Spinal cord (tissue), 10 donors: ENCODE data around the gene AXDND1. TPM values are rescaled to one million over a fixed set of nuclear protein-coding genes. Genes with fewer than 3 reads are reported as not detected.
"Not testable (repeated sequence)": the region's sequence is repeated elsewhere in the genome, so short reads cannot be mapped to it uniquely, and the experiment has no call there.

Source experiments
- DNase-seq, 6 donors: peaks; one replicate each; pipeline versions ENCODE4 v3.0.0 to v3.0.0-alpha.2; 2013 to 2015; ENCODE audit warnings: low spot score in 6 of 6, low read depth in 4 of 6
- H3K27ac ChIP-seq: one replicate; pipeline ENCODE4 v1.5.1; 2013; ENCODE audit warnings: low read depth, low read length, control low read depth
- H3K27me3 ChIP-seq: one replicate; pipeline ENCODE4 v1.6.1; 2013; ENCODE audit warnings: low read length; ENCODE audit not compliant: control insufficient read depth, insufficient read depth
- H3K36me3 ChIP-seq: one replicate; pipeline ENCODE4 v1.6.1; 2013; ENCODE audit warnings: low read length; ENCODE audit not compliant: control insufficient read depth, insufficient read depth
- H3K4me1 ChIP-seq: one replicate; pipeline ENCODE4 v1.6.1; 2013; ENCODE audit warnings: low read length; ENCODE audit not compliant: control insufficient read depth, insufficient read depth
- H3K4me3 ChIP-seq: one replicate; pipeline ENCODE4 v1.5.1; 2013; ENCODE audit warnings: low read depth, low read length, control low read depth
- H3K9me3 ChIP-seq: one replicate; pipeline ENCODE4 v1.6.1; 2013; ENCODE audit warnings: low read length; ENCODE audit not compliant: control insufficient read depth, insufficient read depth
- WGBS: methylation state at CpG from one replicate; pipeline ENCODE4 v1.1.5; 2013; ENCODE audit warnings: missing lambda C conversion rate; ENCODE audit not compliant: insufficient coverage; 5-methylcytosine and 5-hydroxymethylcytosine counted together
- polyA plus RNA-seq, 2 donors: library from polyadenylated mRNA; unstranded; fragments of 120-200 nt; gene quantifications; one replicate each; pipeline ENCODE4 v1.2.1, GENCODE V29; 2013; ENCODE audit not compliant: insufficient read length in 2 of 2
- total RNA-seq, 2 donors: library from RNA; depleted of rRNA in 1 of 2; stranded (reverse); fragments of 120-200 nt in 1 of 2; fragments of >200 nt in 1 of 2; gene quantifications; one replicate each; pipeline versions ENCODE4 v1.2.3 to v1.2.4, GENCODE V29; 2013 to 2014
- donor health status: healthy.

The AXDND1 gene
- total and polyA plus RNA-seq, 4 donors = 0.59 to 2.4 (median 0.88) TPM

GRCh38 chr1:179361631-179362030 lies 4.1 kb upstream of the AXDND1 start:
- DNase-seq = not testable (repeated sequence)
- no CpG with 5 or more reads among the region's 2 CpGs for WGBS

GRCh38 chr1:179366093-179366800 lies 476 bp downstream of the AXDND1 start:
- no peaks in the 10 kb centered on the region for H3K27me3 ChIP-seq
- peak overlapping the region; percentile 66 for H3K4me3 ChIP-seq
- peak in 1 of 6 donors; percentile 13 for DNase-seq
- WGBS = 5% methylated on average over 19 of the region's 28 CpGs
- peak overlapping the region; percentile 93 for H3K27ac ChIP-seq
- H3K9me3 ChIP-seq = no peaks in the 10 kb centered on the region
- H3K36me3 ChIP-seq = no peaks in the 10 kb centered on the region
- peaks cover 11% of the 10 kb centered on the region for H3K4me1 ChIP-seq

More at GRCh38 chr1:179361631-179362030, 4.1 kb upstream of the AXDND1 start:
- H3K9me3 ChIP-seq, H3K36me3 ChIP-seq, H3K27me3 ChIP-seq, H3K4me3 ChIP-seq, H3K27ac ChIP-seq: not testable (repeated sequence)
- H3K4me1 ChIP-seq = peaks cover 11% of the 10 kb centered on the region

DNA sequence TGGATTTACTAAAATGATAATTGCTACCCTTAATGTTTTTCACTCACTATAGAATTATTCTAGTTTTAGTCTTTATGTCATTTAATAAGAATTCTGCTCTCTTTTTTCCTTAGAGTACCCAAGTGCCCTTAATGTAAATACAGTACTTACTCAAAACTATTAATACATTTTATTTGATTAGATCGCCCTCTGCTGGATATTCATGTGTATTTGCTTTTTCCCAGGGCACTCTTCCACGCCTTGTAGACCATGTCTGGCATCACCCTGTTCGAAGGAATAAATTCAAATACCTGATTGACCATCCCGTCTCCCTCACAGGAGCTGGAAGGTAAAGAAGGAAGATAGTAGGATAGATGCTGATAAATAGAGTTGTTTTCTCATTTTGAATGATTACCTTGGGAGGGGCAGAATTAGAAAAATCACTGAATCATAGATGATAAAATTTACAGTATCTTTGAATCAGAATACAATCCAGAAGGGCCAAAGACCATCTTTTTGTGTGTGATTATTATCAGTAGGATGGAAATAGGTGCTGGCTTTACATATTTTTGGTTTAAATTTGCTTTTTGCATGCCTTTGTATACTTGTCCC lies 4.1 kb downstream of the AXDND1 start:
- DNase-seq = peak; percentile 47 to 94 (median 56)
- WGBS = no CpG with 5 or more reads among the region's 4 CpGs

GRCh38 chr1:179372160-179372559 lies 6.4 kb downstream of the AXDND1 start:
- no peak for DNase-seq
- H3K4me1 ChIP-seq = no peaks in the 10 kb centered on the region
- H3K4me3 ChIP-seq = no peak overlapping the region
- WGBS = no CpG with 5 or more reads among the region's 4 CpGs
- no peaks in the 10 kb centered on the region for H3K27me3 ChIP-seq
- H3K36me3 ChIP-seq = no peaks in the 10 kb centered on the region
- H3K27ac ChIP-seq = no peak overlapping the region
- H3K9me3 ChIP-seq = no peaks in the 10 kb centered on the region

More for the DNA sequence above, 4.1 kb downstream of the AXDND1 start:
- H3K9me3 ChIP-seq = no peaks in the 10 kb centered on the region
- peaks cover 8% of the 10 kb centered on the region for H3K4me1 ChIP-seq
- H3K27ac ChIP-seq = no peak overlapping the region
- no peak overlapping the region for H3K4me3 ChIP-seq
- H3K27me3 ChIP-seq = no peaks in the 10 kb centered on the region
- no peaks in the 10 kb centered on the region for H3K36me3 ChIP-seq

GRCh38 chr1:179376223-179376622 lies 10.5 kb downstream of the AXDND1 start:
- no peaks in the 10 kb centered on the region for H3K27me3 ChIP-seq
- H3K27ac ChIP-seq = no peak overlapping the region
- H3K36me3 ChIP-seq = no peaks in the 10 kb centered on the region
- H3K9me3 ChIP-seq = no peaks in the 10 kb centered on the region
- no peak overlapping the region for H3K4me3 ChIP-seq
- no peak for DNase-seq
- no peaks in the 10 kb centered on the region for H3K4me1 ChIP-seq
- 90% methylated on average over 2 of the region's 6 CpGs for WGBS

- Histone ChIP-seq H3K27me3 (no peaks in the 10 kb centered on the region), H3K27ac (no peak overlapping the region), H3K4me1 (no peaks in the 10 kb centered on the region), H3K36me3 (no peaks in the 10 kb centered on the region), H3K9me3 (no peaks in the 10 kb centered on the region), H3K4me3 (no peak overlapping the region)
- DNase-seq = no peak
Measured at GRCh38 chr1:179380299-179380698, 14.5 kb downstream of the AXDND1 start.

GRCh38 chr1:179384027-179384426 lies 18.3 kb downstream of the AXDND1 start:
- WGBS = no CpG with 5 or more reads among the region's 1 CpG
- Histone ChIP-seq H3K36me3 (no peaks in the 10 kb centered on the region), H3K27ac (no peak overlapping the region), H3K4me3 (no peak overlapping the region), H3K9me3 (no peaks in the 10 kb centered on the region), H3K27me3 (no peaks in the 10 kb centered on the region), H3K4me1 (no peaks in the 10 kb centered on the region)
- DNase-seq = no peak

- no peak for DNase-seq
- Histone ChIP-seq H3K27me3 (no peaks in the 10 kb centered on the region), H3K27ac (no peak overlapping the region), H3K36me3 (no peaks in the 10 kb centered on the region), H3K4me1 (no peaks in the 10 kb centered on the region), H3K9me3 (no peaks in the 10 kb centered on the region), H3K4me3 (no peak overlapping the region)
- 75% methylated on average over 1 of the region's 1 CpG for WGBS
Measured at GRCh38 chr1:179385510-179385909, 19.7 kb downstream of the AXDND1 start.

GRCh38 chr1:179393721-179394120 lies 27.9 kb downstream of the AXDND1 start:
- Histone ChIP-seq H3K9me3 (peaks cover 5% of the 10 kb centered on the region), H3K4me3 (no peak overlapping the region), H3K27ac (no peak overlapping the region), H3K36me3 (no peaks in the 10 kb centered on the region), H3K27me3 (no peaks in the 10 kb centered on the region), H3K4me1 (no peaks in the 10 kb centered on the region)
- WGBS = no CpG with 5 or more reads among the region's 3 CpGs
- DNase-seq = no peak

- not testable (repeated sequence) for H3K27me3 ChIP-seq, H3K27ac ChIP-seq, DNase-seq, H3K4me1 ChIP-seq, H3K36me3 ChIP-seq, H3K4me3 ChIP-seq, H3K9me3 ChIP-seq
- no CpG with 5 or more reads among the region's 2 CpGs for WGBS
Measured at GRCh38 chr1:179399399-179399798, 33.6 kb downstream of the AXDND1 start.
